HepG2 (cell line): ENCODE data around the gene MASP1. TPM values are rescaled to one million over a fixed set of nuclear protein-coding genes. Genes with fewer than 3 reads are reported as not detected.

Experiments
- ATAC-seq: fragments of 200-7000 bp; cut with Tn5 transposase; 3 replicates; pipeline ENCODE4 v1.9.1; 2020; ENCODE audit warnings: mild to moderate bottlenecking, moderate library complexity
- BruUV-seq: library from RNA; stranded (reverse); fragments of 400-500 nt; replicated peaks from 2 replicates; lab custom pipeline; 2021; lab: Mats Ljungman, UMichigan
- CTCF ChIA-PET: fragments of 300-600 bp; formaldehyde crosslinking; extraction: SDS; loops from one replicate; lab custom pipeline; 2021; ENCODE audit warnings: low total read pairs, inconsistent platforms, low intra/inter-chr PET ratio; lab: Yijun Ruan, JAX
- POLR2A ChIA-PET: fragments of 350-600 bp; sonication (Branson Sonifier 250); formaldehyde crosslinking; loops from one replicate; lab custom pipeline; 2020; ENCODE audit warnings: antibody characterized with exemption, inconsistent platforms; lab: Yijun Ruan, JAX
- DNase-seq: peaks from one replicate; pipeline ENCODE4 v3.0.0-alpha.2; 2015; ENCODE audit warnings: low spot score
- FAIRE-seq: peaks from 3 replicates; lab custom pipeline; 2011; peaks lifted over from hg19 to GRCh38; lab: Jason Lieb, UNC
- H2AFZ ChIP-seq: one replicate; pipeline ENCODE4 v1.6.1; 2011; ENCODE audit warnings: low read length, inconsistent platforms
- H3K27ac ChIP-seq: fragments of 300-600 bp; 3 replicates; pipeline ENCODE4 v1.8.0; 2011; ENCODE audit warnings: mixed run types, mild to moderate bottlenecking, mixed read lengths, low read length, inconsistent platforms; ENCODE audit not compliant: insufficient read depth; ENCODE audit errors: extremely low read length
- H3K27me3 ChIP-seq, 2 experiments: fragments of 200-600 bp in 1 of 2; 2 replicates in 1 of 2; 3 replicates in 1 of 2; pipeline versions ENCODE4 v1.6.0 to v1.8.0; 2011; ENCODE audit warnings: low read length in 2 of 2, mild to moderate bottlenecking in 2 of 2, moderate library complexity in 2 of 2, inconsistent platforms in 1 of 2; ENCODE audit not compliant: insufficient read depth in 2 of 2, control insufficient read depth in 1 of 2
- H3K36me3 ChIP-seq, 2 experiments: fragments of 200-600 bp in 1 of 2; replicated peaks in 1 of 2; 2 replicates in 1 of 2; 3 replicates in 1 of 2; pipeline versions ENCODE4 v1.5.1 to v1.8.0; 2011; ENCODE audit warnings: low read length in 2 of 2, inconsistent platforms in 1 of 2; ENCODE audit not compliant: insufficient read depth in 2 of 2, control insufficient read depth in 1 of 2
- H3K4me1 ChIP-seq: 2 replicates; pipeline ENCODE4 v1.5.1; 2012; ENCODE audit warnings: low read length, inconsistent platforms; ENCODE audit not compliant: insufficient read depth
- H3K4me2 ChIP-seq: 2 replicates; pipeline ENCODE4 v1.6.0; 2011; ENCODE audit warnings: low read depth, low read length, inconsistent platforms
- H3K4me3 ChIP-seq, 3 experiments: fragments of 200-600 bp in 1 of 3; sonication (generic), shearing (Covaris generic) in 1 of 3; replicated peaks in 1 of 3; 2 replicates each; pipeline ENCODE4 v1.5.1; 2011 to 2016; ENCODE audit warnings: low read length in 3 of 3, inconsistent platforms in 2 of 3, low read depth in 2 of 3, mild to moderate bottlenecking in 2 of 3, control low read depth in 1 of 3, mixed read lengths in 1 of 3; ENCODE audit not compliant: insufficient read depth in 1 of 3
- H3K79me2 ChIP-seq: one replicate; pipeline ENCODE4 v1.6.1; 2011; ENCODE audit warnings: low read length, inconsistent platforms; ENCODE audit not compliant: insufficient read depth
- H3K9ac ChIP-seq: 2 replicates; pipeline ENCODE4 v1.6.0; 2011; ENCODE audit warnings: mild to moderate bottlenecking, low read depth, low read length, inconsistent platforms; ENCODE audit not compliant: insufficient read depth
- H3K9me3 ChIP-seq: 2 replicates; pipeline ENCODE4 v1.5.1; 2012; ENCODE audit warnings: mild to moderate bottlenecking, low read length
- H4K20me1 ChIP-seq: 2 replicates; pipeline ENCODE4 v1.6.0; 2011; ENCODE audit warnings: inconsistent platforms, mild to moderate bottlenecking, low read length, moderate library complexity; ENCODE audit not compliant: insufficient read depth
- ATF1 ChIP-seq: IDR thresholded peaks from 2 replicates; pipeline ENCODE4 v1.6.1; 2016; ENCODE audit warnings: mild to moderate bottlenecking, control low read depth
- ERF ChIP-seq: IDR thresholded peaks from 2 replicates; pipeline ENCODE4 v1.6.1; 2018; ENCODE audit warnings: missing biosample characterization, missing genetic modification reagents
- FOXO1 ChIP-seq: sonication (generic); formaldehyde crosslinking; IDR thresholded peaks from 2 replicates; pipeline ENCODE4 v1.4.0; 2020; ENCODE audit warnings: missing genetic modification reagents
- HMG20A ChIP-seq: IDR thresholded peaks from 2 replicates; pipeline ENCODE4 v1.6.1; 2016; ENCODE audit warnings: borderline replicate concordance
- HOXA9 ChIP-seq: sonication (generic); formaldehyde crosslinking; IDR thresholded peaks from 2 replicates; pipeline ENCODE4 v1.8.1; 2022; ENCODE audit warnings: missing genetic modification reagents, mild to moderate bottlenecking, moderate library complexity, borderline replicate concordance
- IRF2 ChIP-seq: IDR thresholded peaks from 2 replicates; pipeline ENCODE4 v1.6.1; 2018; ENCODE audit warnings: missing genetic modification reagents, missing compliant biosample characterization
- REL ChIP-seq: sonication (generic); formaldehyde crosslinking; conservative IDR thresholded peaks from 2 replicates; pipeline ENCODE4 v1.8.0; 2022; ENCODE audit warnings: mild to moderate bottlenecking, missing genetic modification reagents, moderate library complexity
- ZFAT ChIP-seq: sonication (generic); formaldehyde crosslinking; conservative IDR thresholded peaks from 2 replicates; pipeline ENCODE4 v1.8.1; 2023; ENCODE audit warnings: missing genetic modification reagents, inconsistent platforms
- ZNF296 ChIP-seq: sonication (generic); formaldehyde crosslinking; conservative IDR thresholded peaks from 2 replicates; pipeline ENCODE4 v1.5.0; 2020; ENCODE audit warnings: mild to moderate bottlenecking, missing genetic modification reagents
- ZNF547 ChIP-seq: sonication (generic); formaldehyde crosslinking; IDR thresholded peaks from 2 replicates; pipeline ENCODE4 v1.5.1; 2020; ENCODE audit warnings: mild to moderate bottlenecking, missing genetic modification reagents
- ZNF580 ChIP-seq: IDR thresholded peaks from 2 replicates; pipeline ENCODE4 v1.6.1; 2016; ENCODE audit warnings: low read depth, borderline replicate concordance
- WGBS: methylation state at CpG from one replicate; pipeline ENCODE4 v1.1.6; 2017; ENCODE audit warnings: low lambda C conversion rate; 5-methylcytosine and 5-hydroxymethylcytosine counted together
- in situ Hi-C: cut with HindIII; loops from 2 replicates; pipeline ENCODE4 v1.10.0; 2017; ENCODE audit warnings: low pct_unique_long_range_greater_than_20kb; ENCODE audit not compliant: extremely low pct_ligation_motif_present
- intact Hi-C: fragments of 100-400 bp; cut with micrococcal nuclease; formaldehyde crosslinking; loops from one replicate; pipeline ENCODE4 v1.10.0; 2022; ENCODE audit not compliant: unreplicated experiment
- polyA plus RNA-seq, 8 experiments: library from polyadenylated mRNA; depleted of rRNA in 3 of 8; stranded (reverse) in 7 of 8; unstranded in 1 of 8; fragments of >200 nt; fragmentation: Illumina TruSeq in 4 of 8; extraction: Trizol in 4 of 8; gene quantifications; 2 replicates each; pipeline versions ENCODE4 v1.2.1 to v1.2.3, GENCODE V29; 2011 to 2016; ENCODE audit warnings: low read depth in 4 of 8, missing spikeins in 1 of 8, mixed read lengths in 1 of 8; ENCODE audit not compliant: insufficient read depth in 1 of 8
- total RNA-seq, 5 experiments: library from RNA; depleted of rRNA; stranded (reverse); fragments of >200 nt; fragmentation: Illumina TruSeq; extraction: Trizol; gene quantifications; 2 replicates each; pipeline ENCODE4 v1.2.3, GENCODE V29; 2016; ENCODE audit warnings: low read depth in 1 of 5
- TF ChIP-seq, protein P1 (sequence below), 2 experiments: sonication (generic) in 1 of 2; formaldehyde crosslinking in 1 of 2; IDR thresholded peaks; 2 replicates each; pipeline versions ENCODE4 v1.6.1 to v1.9.0; 2014 to 2022; ENCODE audit warnings: antibody characterized with exemption in 1 of 2, borderline replicate concordance in 1 of 2, inconsistent platforms in 1 of 2, low read depth in 1 of 2, missing genetic modification reagents in 1 of 2
- TF ChIP-seq, protein P2 (sequence below): IDR thresholded peaks from 2 replicates; pipeline ENCODE4 v1.6.1; 2018; ENCODE audit warnings: missing genetic modification reagents

The MASP1 gene
- total and polyA plus RNA-seq, 2 of the 13 experiments (the other 11 are each of a cell fraction or from before 2014, with no cell fraction given): 10.8 to 56.0 TPM

DNA sequence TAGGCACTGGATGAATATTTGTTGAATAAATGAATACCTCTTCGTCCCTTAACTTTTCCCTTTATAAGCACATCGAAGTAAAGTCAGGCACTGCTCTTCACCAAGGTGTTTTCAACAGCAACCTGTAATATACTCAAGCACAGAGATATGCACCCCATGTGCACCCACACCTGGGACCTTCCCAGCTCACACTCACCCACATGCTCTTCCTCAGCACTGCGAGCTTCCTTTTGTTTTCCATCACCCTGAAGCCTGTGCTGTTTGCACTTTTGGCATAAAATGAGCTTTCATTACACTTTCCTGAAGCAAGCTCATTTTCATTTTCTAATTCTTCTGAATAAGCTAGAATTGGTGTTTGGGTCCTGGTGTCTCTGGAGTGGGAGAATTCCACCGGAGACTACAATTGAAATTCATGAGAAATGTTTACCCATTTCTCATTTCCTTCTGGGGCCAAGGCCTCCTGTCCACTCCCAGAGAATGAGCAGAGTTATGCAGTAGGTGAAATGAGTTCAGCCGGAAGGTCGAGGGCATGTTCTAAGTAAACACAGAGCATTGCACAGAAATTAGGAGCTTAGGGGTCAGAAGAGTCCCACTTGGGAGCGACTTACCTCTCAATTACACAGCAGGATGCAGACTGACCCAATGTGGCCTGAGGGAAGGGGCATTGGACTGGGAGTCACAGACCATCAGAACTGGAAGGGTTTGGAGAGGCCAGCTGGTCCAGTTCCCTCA lies 15.0 kb downstream of the MASP1 start:
- DNase-seq (peak; percentile 65), FAIRE-seq (no peak), ATAC-seq (peak; percentile 89)
- H2AFZ ChIP-seq: no peak overlapping the region
- H3K9me3 ChIP-seq: no peaks in the 10 kb centered on the region
- ChIA-PET CTCF (no interaction called here), POLR2A (interaction anchor here (0.9 to 1.4 kb wide), 4 partner anchors 9 to 54 kb away, joined by 3 to 10 read pairs (median 4); partner anchors contain the start of gene MASP1)
- H3K4me1 ChIP-seq: peaks cover 63% of the 10 kb centered on the region
- peak overlapping the region; percentile 45 for H3K9ac ChIP-seq
- H4K20me1 ChIP-seq: no peaks in the 10 kb centered on the region
- no peaks in the 10 kb centered on the region for H3K36me3 ChIP-seq
- H3K79me2 ChIP-seq: no peaks in the 10 kb centered on the region
- peak overlapping the region; percentile 78 for H3K27ac ChIP-seq
- WGBS: 28% methylated on average over 7 of the region's 7 CpGs
- BruUV-seq: no TSS peak
- H3K27me3 ChIP-seq: no peaks in the 10 kb centered on the region
- H3K4me3 ChIP-seq: peak overlapping the region in 1 of 3 experiments; percentile 20; a peak in 1 of 6 replicates
- H3K4me2 ChIP-seq: peak overlapping the region; percentile 60
- intact Hi-C loops (no loop called here), in situ Hi-C loops (no loop called here)
- TF ChIP-seq ATF1 (CRISPR knock-in tag): peak; percentile 35; the same call in 1 of the 2 replicates
- TF ChIP-seq REL (CRISPR knock-in tag): no peak
- TF ChIP-seq ZNF296 (CRISPR knock-in tag): no peak
- TF ChIP-seq, protein P1, sequence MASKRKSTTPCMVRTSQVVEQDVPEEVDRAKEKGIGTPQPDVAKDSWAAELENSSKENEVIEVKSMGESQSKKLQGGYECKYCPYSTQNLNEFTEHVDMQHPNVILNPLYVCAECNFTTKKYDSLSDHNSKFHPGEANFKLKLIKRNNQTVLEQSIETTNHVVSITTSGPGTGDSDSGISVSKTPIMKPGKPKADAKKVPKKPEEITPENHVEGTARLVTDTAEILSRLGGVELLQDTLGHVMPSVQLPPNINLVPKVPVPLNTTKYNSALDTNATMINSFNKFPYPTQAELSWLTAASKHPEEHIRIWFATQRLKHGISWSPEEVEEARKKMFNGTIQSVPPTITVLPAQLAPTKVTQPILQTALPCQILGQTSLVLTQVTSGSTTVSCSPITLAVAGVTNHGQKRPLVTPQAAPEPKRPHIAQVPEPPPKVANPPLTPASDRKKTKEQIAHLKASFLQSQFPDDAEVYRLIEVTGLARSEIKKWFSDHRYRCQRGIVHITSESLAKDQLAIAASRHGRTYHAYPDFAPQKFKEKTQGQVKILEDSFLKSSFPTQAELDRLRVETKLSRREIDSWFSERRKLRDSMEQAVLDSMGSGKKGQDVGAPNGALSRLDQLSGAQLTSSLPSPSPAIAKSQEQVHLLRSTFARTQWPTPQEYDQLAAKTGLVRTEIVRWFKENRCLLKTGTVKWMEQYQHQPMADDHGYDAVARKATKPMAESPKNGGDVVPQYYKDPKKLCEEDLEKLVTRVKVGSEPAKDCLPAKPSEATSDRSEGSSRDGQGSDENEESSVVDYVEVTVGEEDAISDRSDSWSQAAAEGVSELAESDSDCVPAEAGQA (IDR thresholded peaks at IDR 0.05; ENCODE audit: low read depth): 0 out of 2 replicates have a peak, but pooled peaks have one; percentile 43
- TF ChIP-seq, protein P1 (CRISPR knock-in tag; IDR thresholded peaks at IDR 0.05; ENCODE audit: borderline replicate concordance): 0 out of 2 replicates have a peak, but pooled peaks have one; percentile 34
- TF ChIP-seq ZFAT (CRISPR knock-in tag): no peak
- TF ChIP-seq ZNF547 (CRISPR knock-in tag): no peak
- TF ChIP-seq HMG20A: peak; percentile 96; the same call in 1 of the 2 replicates
- no peak for TF ChIP-seq HOXA9
- 0 out of 2 replicates have a peak, but pooled peaks have one; percentile 50 for TF ChIP-seq ZNF580 (CRISPR knock-in tag)
- TF ChIP-seq IRF2 (CRISPR knock-in tag): peak; percentile 82; the same call in 1 of the 2 replicates
- TF ChIP-seq FOXO1 (CRISPR knock-in tag): peak; percentile 92
- peak; percentile 91; the same call in 1 of the 2 replicates for TF ChIP-seq ERF (CRISPR knock-in tag)
- TF ChIP-seq, protein P2, sequence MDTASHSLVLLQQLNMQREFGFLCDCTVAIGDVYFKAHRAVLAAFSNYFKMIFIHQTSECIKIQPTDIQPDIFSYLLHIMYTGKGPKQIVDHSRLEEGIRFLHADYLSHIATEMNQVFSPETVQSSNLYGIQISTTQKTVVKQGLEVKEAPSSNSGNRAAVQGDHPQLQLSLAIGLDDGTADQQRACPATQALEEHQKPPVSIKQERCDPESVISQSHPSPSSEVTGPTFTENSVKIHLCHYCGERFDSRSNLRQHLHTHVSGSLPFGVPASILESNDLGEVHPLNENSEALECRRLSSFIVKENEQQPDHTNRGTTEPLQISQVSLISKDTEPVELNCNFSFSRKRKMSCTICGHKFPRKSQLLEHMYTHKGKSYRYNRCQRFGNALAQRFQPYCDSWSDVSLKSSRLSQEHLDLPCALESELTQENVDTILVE: 0 out of 2 replicates have a peak, but pooled peaks have one; percentile 49
